WTC11 (cell line): ENCODE data around the gene INF2.

Experiments
- CREB1 ChIP-seq: sonication (generic); formaldehyde crosslinking; IDR thresholded peaks from 2 replicates; pipeline ENCODE4 v1.8.0; 2023; ENCODE audit warnings: mild to moderate bottlenecking, missing genetic modification reagents
- CTCF ChIP-seq: fragments of 200-600 bp; IDR thresholded peaks from 2 replicates; pipeline ENCODE4 v1.8.0; 2022; ENCODE audit warnings: antibody characterized with exemption
- E2F1 ChIP-seq: sonication (generic); formaldehyde crosslinking; IDR thresholded peaks from 2 replicates; pipeline ENCODE4 v1.8.0; 2022; ENCODE audit warnings: mild to moderate bottlenecking, missing genetic modification reagents
- FOXJ3 ChIP-seq: sonication (generic); formaldehyde crosslinking; IDR thresholded peaks from 2 replicates; pipeline ENCODE4 v1.9.0; 2021; ENCODE audit warnings: missing genetic modification reagents, mild to moderate bottlenecking, borderline replicate concordance
- FOXK1 ChIP-seq: sonication (generic); formaldehyde crosslinking; IDR thresholded peaks from 2 replicates; pipeline ENCODE4 v1.8.0; 2022; ENCODE audit warnings: mild to moderate bottlenecking, moderate library complexity, missing genetic modification reagents
- MAX ChIP-seq: sonication (generic); formaldehyde crosslinking; IDR thresholded peaks from 2 replicates; pipeline ENCODE4 v1.8.0; 2022; ENCODE audit warnings: mild to moderate bottlenecking, missing genetic modification reagents
- NR1H2 ChIP-seq: sonication (generic); formaldehyde crosslinking; IDR thresholded peaks from 2 replicates; pipeline ENCODE4 v1.9.0; 2021; ENCODE audit warnings: mild to moderate bottlenecking, moderate library complexity, missing genetic modification reagents
- TCF7 ChIP-seq: sonication (generic); formaldehyde crosslinking; IDR thresholded peaks from 2 replicates; pipeline ENCODE4 v1.8.0; 2022; ENCODE audit warnings: mild to moderate bottlenecking, low read depth, missing genetic modification reagents, moderate library complexity
- USF1 ChIP-seq: sonication (generic); formaldehyde crosslinking; IDR thresholded peaks from 2 replicates; pipeline ENCODE4 v1.8.0; 2022; ENCODE audit warnings: mild to moderate bottlenecking, missing genetic modification reagents
- USF2 ChIP-seq: sonication (generic); formaldehyde crosslinking; IDR thresholded peaks from 2 replicates; pipeline ENCODE4 v1.8.1; 2023; ENCODE audit warnings: mild to moderate bottlenecking, missing genetic modification reagents, moderate library complexity
- ZBTB21 ChIP-seq: sonication (generic); formaldehyde crosslinking; IDR thresholded peaks from 2 replicates; pipeline ENCODE4 v1.8.1; 2023; ENCODE audit warnings: mild to moderate bottlenecking, missing genetic modification reagents, borderline replicate concordance
- ZNF232 ChIP-seq: sonication (generic); formaldehyde crosslinking; IDR thresholded peaks from 2 replicates; pipeline ENCODE4 v1.8.0; 2022; ENCODE audit warnings: mild to moderate bottlenecking, missing genetic modification reagents
- ZNF423 ChIP-seq: fragments of 250-450 bp; sonication (Bioruptor Pico); IDR thresholded peaks from 2 replicates; pipeline ENCODE4 v2.1.2; 2022; ENCODE audit warnings: mild to moderate bottlenecking, moderate library complexity
- ZNF512 ChIP-seq: sonication (generic); formaldehyde crosslinking; IDR thresholded peaks from 2 replicates; pipeline ENCODE4 v1.8.1; 2022; ENCODE audit warnings: missing genetic modification reagents, borderline replicate concordance

GRCh38 chr14:104666981-104667380, 22.4 kb upstream of the INF2 start:
- TF ChIP-seq CTCF (no peak), ZBTB21 (no peak), E2F1 (CRISPR knock-in tag) (no peak), CREB1 (CRISPR knock-in tag) (no peak), USF1 (CRISPR knock-in tag) (no peak), FOXK1 (CRISPR knock-in tag) (no peak), USF2 (CRISPR knock-in tag) (no peak), MAX (CRISPR knock-in tag) (no peak), FOXJ3 (no peak), ZNF423 (CRISPR knock-in tag) (no peak), ZNF512 (CRISPR knock-in tag) (no peak), NR1H2 (no peak), ZNF232 (no peak), TCF7 (CRISPR knock-in tag) (no peak)
